ENCODE data around the gene RERE.
A peak's percentile ranks its signal among the peaks of the same experiment; 100 is the strongest.

Gene RERE

DNA sequence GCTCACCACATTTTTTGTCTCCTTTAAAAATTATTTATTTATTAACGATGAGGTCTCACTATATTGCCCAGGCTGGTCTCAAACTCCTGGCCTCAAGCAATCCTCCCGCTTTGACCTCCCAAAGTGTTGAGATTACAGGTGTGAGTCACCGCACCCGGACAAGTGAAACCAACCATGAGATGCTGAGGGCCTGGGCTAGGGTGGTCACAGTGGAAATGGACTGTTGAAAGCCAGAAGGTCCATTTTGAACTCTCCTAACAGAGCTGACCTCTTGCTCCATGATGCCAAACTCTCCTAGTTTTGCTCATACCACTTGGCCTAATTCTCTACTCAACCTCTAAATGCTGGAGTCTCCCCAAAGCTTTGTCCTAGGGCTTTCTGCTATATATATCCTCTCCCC is 390.4 kb downstream of the RERE start:
- no peak for DNase-seq (ENCODE audit: low read depth, low spot score)

- DNase-seq (ENCODE audit: low read depth, low spot score): no peak
Observed at GRCh38 chr1:8425781-8426161, 391.7 kb downstream of the RERE start.

- DNase-seq (ENCODE audit: low read depth, low spot score): no peak
Observed at GRCh38 chr1:8425150-8425780, 392.2 kb downstream of the RERE start.

- no peak for DNase-seq (ENCODE audit: low read depth, low spot score)
Observed at GRCh38 chr1:8424539-8425116, 392.8 kb downstream of the RERE start.

- peak; percentile 27 for DNase-seq (ENCODE audit: low read depth, low spot score)
Observed at GRCh38 chr1:8423692-8424538, 393.5 kb downstream of the RERE start.

GRCh38 chr1:8423269-8423691 is 394.2 kb downstream of the RERE start:
- DNase-seq (ENCODE audit: low read depth, low spot score): no peak

DNA sequence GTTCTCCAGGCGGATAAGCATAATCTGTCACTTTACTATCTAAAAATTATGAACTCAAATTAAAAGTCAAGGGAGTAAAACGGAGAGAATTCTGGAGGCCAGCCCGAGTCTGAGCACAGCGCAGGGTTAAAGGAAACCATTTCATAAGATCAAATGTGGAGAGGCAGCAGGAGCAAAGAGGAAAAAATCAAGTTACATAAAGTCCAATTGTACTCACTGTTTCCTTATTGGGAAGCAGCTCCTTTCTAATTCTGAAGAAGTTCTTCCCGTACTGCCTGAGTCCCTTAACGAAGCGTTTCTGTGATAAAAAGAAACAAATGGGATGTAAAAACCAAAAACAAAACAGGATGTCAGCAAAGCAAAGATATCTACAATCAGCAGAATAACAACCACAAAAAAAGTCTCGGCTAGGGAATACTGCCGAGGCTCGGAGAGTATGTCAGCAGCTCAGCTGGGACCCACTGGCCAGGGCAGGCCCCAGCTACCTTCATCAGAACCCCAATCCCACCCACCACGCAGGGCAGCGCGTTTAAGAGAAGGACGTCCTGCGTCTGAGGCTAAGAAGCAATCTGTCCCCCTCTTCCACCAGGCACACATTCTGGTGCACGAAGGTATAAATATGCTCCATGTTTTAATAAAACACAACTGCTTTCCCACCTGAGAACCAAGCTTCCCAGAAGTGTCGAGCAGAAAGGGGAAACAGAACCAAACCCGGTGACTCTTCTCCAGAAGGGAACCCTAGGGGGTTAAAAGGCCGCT is 394.8 kb downstream of the RERE start:
- no peak for DNase-seq (ENCODE audit: low read depth, low spot score)

GRCh38 chr1:8421721-8422120 is 395.7 kb downstream of the RERE start:
- no peak for DNase-seq (ENCODE audit: low read depth, low spot score)

DNA sequence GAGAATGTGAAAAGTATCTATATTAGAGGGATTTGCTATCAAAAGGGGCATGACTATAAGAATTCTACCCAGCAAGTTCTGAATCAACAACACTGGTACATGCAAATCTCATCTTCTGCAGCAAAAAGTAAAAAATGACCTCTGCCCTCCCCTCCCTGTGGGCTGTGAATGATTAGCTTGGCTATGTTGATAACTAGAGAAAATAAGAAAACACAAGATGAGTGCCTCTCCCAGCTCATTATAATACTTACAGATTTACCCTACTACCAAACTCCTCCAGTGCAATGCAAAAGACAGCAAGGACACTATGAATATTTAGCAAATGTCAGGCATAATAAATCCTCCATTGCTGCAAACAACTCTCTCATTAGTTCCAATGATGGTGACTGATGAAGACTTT is 397.1 kb downstream of the RERE start:
- no peak for DNase-seq (ENCODE audit: low read depth, low spot score)

- no peak for DNase-seq (ENCODE audit: low read depth, low spot score)
Observed at GRCh38 chr1:8419861-8420260, 397.6 kb downstream of the RERE start.

- DNase-seq (ENCODE audit: low read depth, low spot score): no peak
Observed at GRCh38 chr1:8419172-8419571, 398.3 kb downstream of the RERE start.

- DNase-seq (ENCODE audit: low read depth, low spot score): no peak
Observed at GRCh38 chr1:8418301-8418700, 399.1 kb downstream of the RERE start.

DNA sequence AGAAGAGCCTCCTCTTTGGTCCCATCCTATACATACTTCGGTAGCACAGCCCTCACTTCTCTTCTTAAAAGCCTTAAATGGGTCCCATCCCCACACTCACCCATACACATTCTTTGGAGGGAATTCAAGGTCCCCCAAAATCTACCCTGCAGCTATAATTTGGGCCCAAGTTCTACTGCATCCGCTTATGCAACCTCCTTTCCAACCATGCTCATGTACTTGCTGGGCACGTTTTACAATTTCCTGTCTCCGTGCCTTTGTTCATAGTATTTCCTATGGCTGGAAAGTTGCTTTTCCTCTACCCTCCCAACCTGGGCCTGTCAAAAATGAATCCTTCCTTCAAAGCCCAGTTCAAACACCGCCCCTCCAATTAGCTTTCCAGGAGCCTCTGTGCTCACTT is 399.8 kb downstream of the RERE start:
- DNase-seq (ENCODE audit: low read depth, low spot score): no peak

DNA sequence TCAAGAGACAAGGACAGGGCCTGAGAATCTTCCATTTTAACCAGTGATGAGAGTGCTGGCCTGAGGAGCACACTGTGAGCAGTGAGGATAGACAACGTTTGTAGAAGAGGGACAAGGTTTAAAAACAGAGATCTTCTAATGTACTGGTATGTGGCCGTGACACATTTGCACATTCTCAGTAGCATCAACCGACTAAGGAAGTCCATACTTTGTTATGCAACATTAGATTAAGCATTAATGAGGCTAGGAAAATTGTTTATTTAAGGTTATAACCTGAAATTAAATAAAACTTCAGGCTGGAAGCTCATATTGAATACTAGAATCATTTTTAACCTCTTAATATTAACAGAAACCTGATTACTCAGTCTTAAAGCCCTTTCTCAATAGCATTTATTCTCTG is 400.6 kb downstream of the RERE start:
- DNase-seq (ENCODE audit: low read depth, low spot score): no peak

DNA sequence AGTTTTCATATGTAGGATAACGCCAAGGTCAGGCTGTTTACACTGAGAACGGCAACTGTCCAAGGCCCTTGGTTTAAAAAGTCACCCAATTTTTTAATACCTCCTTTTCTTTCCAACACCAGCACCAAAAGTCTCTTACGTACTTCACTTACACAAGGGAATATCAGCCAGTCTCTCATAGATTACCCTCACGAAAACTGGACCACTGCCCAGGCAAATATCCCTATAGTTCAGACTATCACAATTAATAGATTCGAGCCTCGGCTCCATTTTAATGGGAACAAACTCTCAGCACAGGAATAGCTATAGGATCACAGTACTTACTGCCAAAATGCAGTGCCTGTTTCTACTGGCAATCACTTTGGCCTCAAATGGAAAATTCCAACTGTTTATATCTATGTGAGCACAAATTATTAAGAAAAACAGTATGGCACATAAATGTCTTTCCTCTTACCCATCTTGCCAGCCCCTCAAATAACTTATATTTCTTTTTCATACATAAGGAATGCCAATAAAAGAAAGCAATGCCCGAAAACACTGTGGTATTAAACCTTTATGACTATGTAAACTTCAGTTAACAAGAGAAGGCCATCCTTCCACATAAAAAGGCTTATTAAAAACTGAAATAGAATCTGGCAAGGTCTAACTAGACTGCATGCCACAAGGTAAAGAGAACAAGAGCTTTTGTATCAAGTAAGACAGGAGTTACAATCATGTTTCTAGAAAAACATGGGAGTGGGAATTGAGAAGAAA is 401.7 kb downstream of the RERE start:
- DNase-seq (ENCODE audit: low read depth, low spot score): no peak

DNA sequence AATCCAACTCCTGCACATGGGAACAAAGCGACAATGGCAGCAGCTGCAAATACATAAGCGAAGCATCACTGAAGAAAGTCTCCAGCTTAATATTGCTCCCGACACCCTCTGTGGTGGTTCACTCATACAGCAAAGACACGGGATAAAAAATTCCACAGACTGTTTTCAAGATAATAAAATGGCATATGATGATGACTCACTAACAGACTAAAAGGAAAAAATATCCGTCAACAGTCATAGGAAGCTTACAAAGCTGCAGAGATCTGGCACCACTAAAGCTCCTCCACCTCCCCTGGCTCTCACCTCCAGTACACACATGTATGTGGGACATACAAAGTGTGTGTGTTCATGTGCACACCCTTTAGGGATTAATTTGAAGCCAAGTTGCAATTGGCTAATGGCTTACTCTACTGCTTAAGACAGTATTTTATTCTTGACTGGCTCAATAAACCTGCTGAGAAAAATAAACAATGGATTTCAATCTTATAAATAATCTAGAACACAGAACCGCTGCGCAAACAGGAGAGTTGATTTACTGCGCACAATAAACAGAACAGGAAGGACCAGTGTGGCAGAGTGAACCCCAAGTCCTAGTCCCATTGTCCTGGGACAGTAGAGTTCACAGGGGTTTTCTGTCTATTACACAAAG is 405.1 kb downstream of the RERE start:
- no peak for DNase-seq (ENCODE audit: low read depth, low spot score)

- no peak for DNase-seq (ENCODE audit: low read depth, low spot score)
Observed at GRCh38 chr1:8411803-8412182, 405.6 kb downstream of the RERE start.

GRCh38 chr1:8410791-8411190 is 406.6 kb downstream of the RERE start:
- no peak for DNase-seq (ENCODE audit: low read depth, low spot score)

DNA sequence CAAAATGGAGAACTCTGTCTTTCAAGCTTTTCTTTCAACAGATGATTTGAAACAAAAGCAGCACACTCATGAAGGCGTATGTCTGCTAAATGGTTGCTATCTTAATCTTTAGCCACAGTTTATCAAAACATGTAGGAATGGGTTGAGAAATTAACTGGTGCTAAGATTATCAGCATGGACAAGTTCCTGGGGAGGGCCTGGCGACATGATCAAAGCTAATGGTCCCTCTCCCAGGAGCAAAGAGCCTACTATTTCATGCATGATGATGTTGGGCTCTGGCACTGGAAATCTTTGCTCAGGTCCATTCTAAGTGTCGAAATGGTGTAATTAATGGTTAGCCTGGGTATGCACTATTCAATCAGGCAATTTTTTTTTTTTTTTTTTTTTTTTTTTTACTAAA is 407.8 kb downstream of the RERE start:
- DNase-seq (ENCODE audit: low read depth, low spot score): no peak

- no peak for DNase-seq (ENCODE audit: low read depth, low spot score)
Observed at GRCh38 chr1:8409106-8409505, 408.3 kb downstream of the RERE start.

Data from activated naive CD8-positive, alpha-beta T cell treated with anti-CD3 and anti-CD28 coated beads, Interleukin-2, amount 50 U/mL, for 16 hours (primary cell).